Natural killer cell (primary cell): ENCODE results near the gene ABTB2. TPM values are rescaled to one million over a fixed set of nuclear protein-coding genes. Genes with fewer than 3 reads are reported as not detected.

Experiments used
- ATAC-seq, 3 donors: fragments of 150-1000 bp in 2 of 3; fragments of 200-7000 bp in 1 of 3; cut with Tn5 transposase; 1 replicate in 1 of 3; 2 replicates in 2 of 3; pipeline ENCODE4 v1.10.0; 2021; ENCODE audit warnings: mild to moderate bottlenecking in 2 of 3, moderate library complexity in 2 of 3
- DNase-seq, 2 donors: peaks; one replicate each; pipeline versions ENCODE4 v3.0.0 to v3.0.0-alpha.2; 2013 to 2021; ENCODE audit warnings: mixed read lengths in 1 of 2
- H3K27ac ChIP-seq: one replicate; pipeline ENCODE4 v1.5.1; 2013; ENCODE audit warnings: mild to moderate bottlenecking, low read length
- H3K27me3 ChIP-seq: one replicate; pipeline ENCODE4 v1.6.1; 2013; ENCODE audit warnings: low read length; ENCODE audit not compliant: control insufficient read depth, insufficient read depth
- H3K36me3 ChIP-seq: one replicate; pipeline ENCODE4 v1.6.1; 2013; ENCODE audit warnings: low read length; ENCODE audit not compliant: control insufficient read depth, insufficient read depth
- H3K4me1 ChIP-seq: one replicate; pipeline ENCODE4 v1.6.1; 2013; ENCODE audit warnings: low read length; ENCODE audit not compliant: control insufficient read depth, insufficient read depth
- H3K4me3 ChIP-seq: one replicate; pipeline ENCODE4 v1.5.1; 2013; ENCODE audit warnings: low read length
- H3K9me3 ChIP-seq: one replicate; pipeline ENCODE4 v1.6.1; 2013; ENCODE audit warnings: low read length; ENCODE audit not compliant: control insufficient read depth, insufficient read depth
- H3K27ac Mint-ChIP-seq, 2 donors: one replicate each; pipeline ENCODE4 v1.8.0; 2022; ENCODE audit warnings: mild to moderate bottlenecking in 2 of 2, mixed read lengths in 2 of 2, moderate library complexity in 1 of 2
- H3K27me3 Mint-ChIP-seq, 2 donors: one replicate each; pipeline ENCODE4 v1.8.0; 2022; ENCODE audit warnings: low read depth in 2 of 2, mixed read lengths in 2 of 2
- H3K36me3 Mint-ChIP-seq: one replicate; pipeline ENCODE4 v1.8.0; 2022; ENCODE audit warnings: mixed read lengths
- H3K4me1 Mint-ChIP-seq, 2 donors: one replicate each; pipeline ENCODE4 v1.8.0; 2022; ENCODE audit warnings: mixed read lengths in 2 of 2
- H3K4me3 Mint-ChIP-seq: one replicate; pipeline ENCODE4 v1.8.0; 2022; ENCODE audit warnings: mild to moderate bottlenecking, moderate library complexity, mixed read lengths
- H3K9me3 Mint-ChIP-seq, 2 donors: one replicate each; pipeline ENCODE4 v1.8.0; 2022; ENCODE audit warnings: mixed read lengths in 2 of 2
- CTCF ChIP-seq: fragments of 200-600 bp; IDR thresholded peaks from one replicate; pipeline ENCODE4 v1.8.0; 2022; ENCODE audit warnings: antibody characterized with exemption
- WGBS: methylation state at CpG from one replicate; pipeline ENCODE4 v1.1.7; 2013; ENCODE audit warnings: missing lambda C conversion rate; ENCODE audit not compliant: insufficient coverage; 5-methylcytosine and 5-hydroxymethylcytosine counted together
- intact Hi-C: fragments of 100-400 bp; cut with micrococcal nuclease; formaldehyde crosslinking; loops from one replicate; pipeline ENCODE4 v1.14.2; 2022
- total RNA-seq, 4 donors: library from RNA; stranded (reverse); fragments of 120-200 nt in 1 of 4; gene quantifications; one replicate each; pipeline versions ENCODE4 v1.2.3 to v1.2.4, GENCODE V29; 2013 to 2022

ABTB2 gene
- total RNA-seq, 3 donors from 2014 or later (not counting 1 experiment from before 2014, with no cell fraction given) = 0.65 to 1.7 (median 1.1) TPM

DNA sequence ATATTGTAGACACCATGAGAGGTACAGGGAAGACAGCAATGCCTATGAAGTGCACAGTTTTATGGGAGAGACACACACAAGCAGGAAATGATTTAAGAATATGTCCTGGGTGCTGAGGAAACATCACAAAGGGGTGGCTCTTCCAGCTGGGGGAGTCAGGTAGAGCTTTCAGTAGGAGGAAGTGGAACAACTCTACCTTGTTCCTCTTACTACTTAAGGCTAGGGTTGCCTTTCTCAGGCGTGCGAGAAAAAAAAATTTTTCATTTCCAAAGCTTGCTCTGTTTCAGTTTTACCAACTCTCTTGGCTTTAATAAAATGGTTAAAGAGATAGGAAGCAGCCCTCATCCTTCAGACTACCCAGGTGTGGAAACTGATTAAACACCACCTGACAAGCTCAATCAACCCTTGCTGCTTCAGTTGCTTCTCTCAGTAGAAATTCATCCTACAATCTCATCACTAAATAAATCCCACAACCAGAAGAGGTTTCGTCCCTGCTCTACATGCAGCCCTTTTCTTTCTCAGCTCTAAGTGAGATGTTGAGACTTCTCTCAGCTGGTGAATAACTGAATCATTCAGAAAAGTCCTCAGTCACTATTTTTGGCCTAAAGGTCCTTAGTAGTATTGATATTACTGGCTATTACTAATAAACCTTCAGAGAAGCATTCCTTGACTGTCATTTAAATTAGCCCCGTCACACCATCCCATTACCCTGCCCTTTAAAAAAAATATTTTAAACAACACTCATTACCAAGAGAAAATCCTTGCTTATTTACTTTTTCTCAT, 5.9 kb downstream of the ABTB2 start:
- Histone ChIP-seq H3K27ac (no peak overlapping the region), H3K27me3 (peaks cover 19% of the 10 kb centered on the region), H3K9me3 (no peaks in the 10 kb centered on the region), H3K4me3 (no peak overlapping the region), H3K4me1 (peaks cover 11% of the 10 kb centered on the region), H3K36me3 (no peaks in the 10 kb centered on the region)
- intact Hi-C loops = no loop called here
- no peak for TF ChIP-seq CTCF
- no peaks in the 10 kb centered on the region for H3K9me3 Mint-ChIP-seq
- no peak overlapping the region for H3K27ac Mint-ChIP-seq
- DNase-seq = no peak
- H3K36me3 Mint-ChIP-seq = no peaks in the 10 kb centered on the region
- H3K4me3 Mint-ChIP-seq = no peak overlapping the region
- WGBS = 73% methylated on average over 2 of the region's 4 CpGs
- no peak for ATAC-seq
- H3K4me1 Mint-ChIP-seq = peaks cover 14 to 18% of the 10 kb centered on the region in 2 donors
- peaks cover 34 to 53% of the 10 kb centered on the region in 2 donors for H3K27me3 Mint-ChIP-seq

DNA sequence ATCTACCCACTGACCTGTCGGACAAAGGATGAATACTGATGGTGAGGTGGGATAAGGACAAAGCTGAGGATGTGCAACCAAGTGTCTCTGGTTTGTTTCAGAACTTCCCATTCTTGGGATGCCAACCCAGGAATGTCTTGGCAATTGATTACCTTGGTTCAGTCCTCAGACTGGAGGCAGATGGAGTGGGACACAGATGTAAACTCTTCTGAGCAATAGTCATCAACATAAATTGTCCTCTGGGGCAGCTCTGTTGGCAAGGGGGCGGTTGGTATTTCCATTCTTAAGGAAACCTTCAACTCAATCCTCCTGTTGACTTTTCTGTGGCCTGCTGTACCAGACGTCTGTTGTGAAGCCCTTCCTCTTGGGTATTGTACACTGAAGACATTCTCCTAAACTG, 6.8 kb downstream of the ABTB2 start:
- Histone ChIP-seq H3K36me3 (no peaks in the 10 kb centered on the region), H3K4me3 (no peak overlapping the region), H3K9me3 (no peaks in the 10 kb centered on the region), H3K27ac (no peak overlapping the region), H3K4me1 (peaks cover 3% of the 10 kb centered on the region), H3K27me3 (peaks cover 15% of the 10 kb centered on the region)
- 90% methylated on average over 3 of the region's 3 CpGs for WGBS
- DNase-seq = no peak
- ATAC-seq = no peak
- H3K36me3 Mint-ChIP-seq = no peaks in the 10 kb centered on the region
- no peak overlapping the region for H3K27ac Mint-ChIP-seq
- no peak overlapping the region for H3K4me3 Mint-ChIP-seq
- intact Hi-C loops = no loop called here
- peaks cover 5 to 10% of the 10 kb centered on the region in 2 donors for H3K4me1 Mint-ChIP-seq
- no peak for TF ChIP-seq CTCF
- peaks cover 30 to 48% of the 10 kb centered on the region in 2 donors for H3K27me3 Mint-ChIP-seq
- no peaks in the 10 kb centered on the region for H3K9me3 Mint-ChIP-seq

DNA sequence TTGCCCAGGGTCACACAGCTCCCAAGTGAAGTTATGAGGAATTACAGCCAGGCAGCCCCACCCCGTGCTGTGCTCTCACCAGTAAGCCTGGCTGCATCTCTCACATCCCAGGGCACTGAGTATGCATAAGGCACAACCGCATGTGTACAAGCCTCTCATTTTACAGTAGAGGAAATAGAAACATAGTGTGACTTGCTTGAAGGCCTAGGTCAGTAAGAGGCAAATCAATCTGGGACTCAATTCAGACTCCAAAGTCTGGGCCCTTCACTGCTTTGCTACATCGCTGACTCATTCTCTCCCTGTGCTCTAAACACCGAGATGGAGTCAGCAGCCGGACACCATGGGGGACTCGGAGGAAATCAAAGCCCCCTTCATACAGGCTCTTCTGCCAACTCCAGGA, 7.9 kb downstream of the ABTB2 start:
- no peak for ATAC-seq
- H3K27ac ChIP-seq = no peak overlapping the region
- H3K36me3 Mint-ChIP-seq = no peaks in the 10 kb centered on the region
- no peak overlapping the region for H3K27ac Mint-ChIP-seq
- DNase-seq = no peak
- H3K9me3 Mint-ChIP-seq = no peaks in the 10 kb centered on the region
- WGBS = 94% methylated on average over 6 of the region's 6 CpGs
- no peaks in the 10 kb centered on the region for H3K36me3 ChIP-seq
- intact Hi-C loops = no loop called here
- no peak overlapping the region for H3K4me3 ChIP-seq
- H3K4me3 Mint-ChIP-seq = no peak overlapping the region
- peaks cover 24 to 37% of the 10 kb centered on the region in 2 donors for H3K27me3 Mint-ChIP-seq
- peaks cover 3% of the 10 kb centered on the region for H3K27me3 ChIP-seq
- peaks cover 5% of the 10 kb centered on the region for H3K4me1 ChIP-seq
- H3K4me1 Mint-ChIP-seq = peaks cover 8 to 10% of the 10 kb centered on the region in 2 donors
- no peaks in the 10 kb centered on the region for H3K9me3 ChIP-seq
- TF ChIP-seq CTCF = no peak

GRCh38 chr11:34348919-34349318, 8.9 kb downstream of the ABTB2 start:
- DNase-seq (no peak), ATAC-seq (no peak)
- Histone ChIP-seq H3K4me1 (peaks cover 8% of the 10 kb centered on the region), H3K9me3 (no peaks in the 10 kb centered on the region), H3K27ac (no peak overlapping the region), H3K36me3 (no peaks in the 10 kb centered on the region), H3K27me3 (no peaks in the 10 kb centered on the region), H3K4me3 (no peak overlapping the region)
- no peaks in the 10 kb centered on the region for H3K9me3 Mint-ChIP-seq
- peaks cover 9 to 11% of the 10 kb centered on the region in 2 donors for H3K4me1 Mint-ChIP-seq
- peaks cover 18 to 28% of the 10 kb centered on the region in 2 donors for H3K27me3 Mint-ChIP-seq
- intact Hi-C loops = no loop called here
- 78% methylated on average over 2 of the region's 2 CpGs for WGBS
- no peak overlapping the region for H3K27ac Mint-ChIP-seq
- H3K4me3 Mint-ChIP-seq = no peak overlapping the region
- no peaks in the 10 kb centered on the region for H3K36me3 Mint-ChIP-seq
- no peak for TF ChIP-seq CTCF
